HL-60 (cell line): ENCODE results near the gene R3HCC1L.

ENCODE experiments used
- DNase-seq, 2 experiments: peaks; one replicate each; pipeline ENCODE4 v3.0.0-alpha.2; 2010 to 2020; ENCODE audit warnings: low read depth in 1 of 2, low spot score in 1 of 2
- H3K27ac ChIP-seq: fragments of 250-450 bp; sonication (Bioruptor Pico); replicated peaks from 2 replicates; pipeline ENCODE4 v1.5.1; 2020; ENCODE audit warnings: mild to moderate bottlenecking, moderate library complexity
- H3K27me3 ChIP-seq: fragments of 250-450 bp; sonication (Bioruptor Pico); 2 replicates; pipeline ENCODE4 v1.5.1; 2021; ENCODE audit warnings: mild to moderate bottlenecking, moderate library complexity; ENCODE audit not compliant: insufficient read depth, poor library complexity, severe bottlenecking
- H3K4me3 ChIP-seq: replicated peaks from 2 replicates; pipeline ENCODE4 v1.5.1; 2011; ENCODE audit warnings: mild to moderate bottlenecking, control low read depth, low read length; ENCODE audit not compliant: insufficient read depth
- GABPA ChIP-seq: IDR thresholded peaks from 2 replicates; pipeline ENCODE4 v1.6.1; 2012; ENCODE audit warnings: low read depth
- POLR2AphosphoS5 ChIP-seq: IDR thresholded peaks from 2 replicates; pipeline ENCODE4 v1.6.1; 2012; ENCODE audit warnings: low read depth
- SPI1 ChIP-seq: IDR thresholded peaks from 2 replicates; pipeline ENCODE4 v1.6.1; 2012; ENCODE audit warnings: low read depth, mild to moderate bottlenecking, borderline replicate concordance
- TF ChIP-seq, protein P1 (sequence below): IDR thresholded peaks from 2 replicates; pipeline ENCODE4 v1.6.1; 2012; ENCODE audit warnings: low read depth; ENCODE audit not compliant: insufficient replicate concordance
- TF ChIP-seq, protein P2 (sequence below): IDR thresholded peaks from one replicate; pipeline ENCODE4 v1.5.1; 2011; ENCODE audit warnings: low read length, control low read depth, inconsistent platforms; ENCODE audit not compliant: insufficient read depth

The R3HCC1L gene

DNA sequence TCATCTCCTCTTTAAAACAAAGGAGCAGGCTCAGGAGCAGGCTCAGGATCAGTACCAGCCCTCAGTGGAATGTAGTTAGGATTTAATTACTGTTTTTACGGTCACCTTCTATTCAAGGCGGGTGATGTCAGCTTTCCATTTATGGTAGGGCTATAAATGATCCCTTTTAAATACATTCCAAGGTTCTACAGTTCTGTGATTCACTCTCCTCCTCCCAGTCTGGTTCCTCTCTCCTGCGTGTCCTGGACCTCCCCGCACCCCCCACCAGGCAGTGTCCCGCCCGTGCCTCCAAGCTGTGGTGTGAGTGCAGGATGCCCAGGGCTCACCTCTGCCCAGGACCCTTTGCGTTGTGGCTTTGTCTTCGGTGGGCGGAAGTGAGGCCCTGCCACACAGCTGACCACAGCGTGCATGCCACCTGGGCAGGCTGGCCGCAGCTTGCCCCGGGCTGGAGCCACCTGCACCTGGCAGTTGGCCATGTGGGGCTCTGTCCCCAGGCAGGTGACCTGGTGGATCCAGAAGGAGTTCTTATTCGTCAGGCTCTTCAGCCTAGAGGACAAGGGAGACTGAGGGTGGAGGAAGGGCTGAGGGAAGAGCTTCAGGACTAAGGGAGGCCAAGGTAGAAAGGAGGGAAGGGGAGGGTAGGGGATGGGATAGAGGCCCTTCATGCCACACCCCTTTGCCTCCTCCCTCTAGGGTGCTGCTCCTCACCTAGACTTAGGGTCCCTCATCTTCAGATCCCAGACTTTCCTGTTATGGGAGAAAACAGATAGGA lies 124.4 kb downstream of the R3HCC1L start:
- Histone ChIP-seq H3K27ac (no peak overlapping the region), H3K4me3 (no peak overlapping the region), H3K27me3 (no peaks in the 10 kb centered on the region)
- TF ChIP-seq, protein P1, sequence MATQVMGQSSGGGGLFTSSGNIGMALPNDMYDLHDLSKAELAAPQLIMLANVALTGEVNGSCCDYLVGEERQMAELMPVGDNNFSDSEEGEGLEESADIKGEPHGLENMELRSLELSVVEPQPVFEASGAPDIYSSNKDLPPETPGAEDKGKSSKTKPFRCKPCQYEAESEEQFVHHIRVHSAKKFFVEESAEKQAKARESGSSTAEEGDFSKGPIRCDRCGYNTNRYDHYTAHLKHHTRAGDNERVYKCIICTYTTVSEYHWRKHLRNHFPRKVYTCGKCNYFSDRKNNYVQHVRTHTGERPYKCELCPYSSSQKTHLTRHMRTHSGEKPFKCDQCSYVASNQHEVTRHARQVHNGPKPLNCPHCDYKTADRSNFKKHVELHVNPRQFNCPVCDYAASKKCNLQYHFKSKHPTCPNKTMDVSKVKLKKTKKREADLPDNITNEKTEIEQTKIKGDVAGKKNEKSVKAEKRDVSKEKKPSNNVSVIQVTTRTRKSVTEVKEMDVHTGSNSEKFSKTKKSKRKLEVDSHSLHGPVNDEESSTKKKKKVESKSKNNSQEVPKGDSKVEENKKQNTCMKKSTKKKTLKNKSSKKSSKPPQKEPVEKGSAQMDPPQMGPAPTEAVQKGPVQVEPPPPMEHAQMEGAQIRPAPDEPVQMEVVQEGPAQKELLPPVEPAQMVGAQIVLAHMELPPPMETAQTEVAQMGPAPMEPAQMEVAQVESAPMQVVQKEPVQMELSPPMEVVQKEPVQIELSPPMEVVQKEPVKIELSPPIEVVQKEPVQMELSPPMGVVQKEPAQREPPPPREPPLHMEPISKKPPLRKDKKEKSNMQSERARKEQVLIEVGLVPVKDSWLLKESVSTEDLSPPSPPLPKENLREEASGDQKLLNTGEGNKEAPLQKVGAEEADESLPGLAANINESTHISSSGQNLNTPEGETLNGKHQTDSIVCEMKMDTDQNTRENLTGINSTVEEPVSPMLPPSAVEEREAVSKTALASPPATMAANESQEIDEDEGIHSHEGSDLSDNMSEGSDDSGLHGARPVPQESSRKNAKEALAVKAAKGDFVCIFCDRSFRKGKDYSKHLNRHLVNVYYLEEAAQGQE = no peak
- no peak for TF ChIP-seq SPI1
- no peak for DNase-seq

DNA sequence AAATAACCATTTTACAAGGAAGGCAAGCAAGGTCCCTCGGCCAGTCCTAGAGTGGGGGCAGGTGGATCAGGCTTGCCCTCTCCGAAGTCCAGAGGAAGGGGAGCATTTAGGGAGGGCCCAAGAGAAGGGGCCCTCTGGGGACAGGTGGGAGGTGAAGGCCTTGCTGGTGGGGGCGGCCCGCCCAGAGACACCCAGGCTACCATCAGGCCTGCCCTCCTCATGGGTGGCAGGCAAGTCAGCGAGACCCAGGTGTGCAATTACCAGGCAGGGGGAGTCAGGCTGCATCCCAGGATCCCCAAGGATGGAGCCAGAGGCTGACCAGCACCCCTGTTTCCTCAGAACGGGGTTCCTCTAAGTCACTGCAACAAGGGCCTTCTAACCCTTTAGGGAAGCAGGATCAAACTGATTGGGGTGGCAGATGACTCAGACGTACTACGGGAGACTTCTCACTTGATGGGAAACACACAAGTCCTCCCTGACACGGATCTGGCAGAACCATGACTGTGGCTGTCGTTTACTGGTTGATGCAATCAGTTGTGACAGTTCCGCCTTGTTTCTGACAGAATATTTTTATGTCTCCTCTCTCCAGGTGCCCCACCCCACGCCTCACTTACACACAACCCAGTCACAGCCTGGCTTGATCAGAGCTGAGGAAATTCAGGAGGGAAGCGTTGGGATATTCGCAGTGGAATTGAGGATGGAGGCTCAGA lies 125.3 kb downstream of the R3HCC1L start:
- peak; percentile 92 to 93 for DNase-seq
- no peaks in the 10 kb centered on the region for H3K27me3 ChIP-seq
- H3K27ac ChIP-seq = peak overlapping the region; percentile 35
- TF ChIP-seq GABPA (no peak), SPI1 (peak; percentile 62; the same call in 1 of the 2 replicates)
- no peak overlapping the region for H3K4me3 ChIP-seq

DNA sequence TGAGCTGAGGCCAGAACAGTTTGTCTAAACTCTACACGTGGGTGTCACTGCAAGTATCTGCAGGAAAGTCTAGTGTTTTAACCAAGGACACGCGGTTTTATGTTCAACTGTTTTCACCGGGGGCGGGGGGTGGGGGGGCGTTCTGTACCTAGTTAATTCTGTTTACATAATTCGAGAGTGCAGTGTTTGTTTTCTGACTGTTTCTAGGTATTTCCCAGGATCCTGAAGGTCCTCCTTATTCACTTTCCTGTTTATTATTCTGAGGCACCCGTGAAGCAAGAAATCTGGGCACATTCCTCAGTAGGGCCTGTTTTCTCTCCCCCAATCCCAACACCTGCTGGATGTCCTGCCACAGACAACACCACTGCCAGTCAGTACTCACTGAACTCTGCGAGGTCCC lies 125.9 kb downstream of the R3HCC1L start:
- H3K27me3 ChIP-seq = no peaks in the 10 kb centered on the region
- TF ChIP-seq, protein P1 = no peak
- no peak for TF ChIP-seq POLR2AphosphoS5
- TF ChIP-seq, protein P2, sequence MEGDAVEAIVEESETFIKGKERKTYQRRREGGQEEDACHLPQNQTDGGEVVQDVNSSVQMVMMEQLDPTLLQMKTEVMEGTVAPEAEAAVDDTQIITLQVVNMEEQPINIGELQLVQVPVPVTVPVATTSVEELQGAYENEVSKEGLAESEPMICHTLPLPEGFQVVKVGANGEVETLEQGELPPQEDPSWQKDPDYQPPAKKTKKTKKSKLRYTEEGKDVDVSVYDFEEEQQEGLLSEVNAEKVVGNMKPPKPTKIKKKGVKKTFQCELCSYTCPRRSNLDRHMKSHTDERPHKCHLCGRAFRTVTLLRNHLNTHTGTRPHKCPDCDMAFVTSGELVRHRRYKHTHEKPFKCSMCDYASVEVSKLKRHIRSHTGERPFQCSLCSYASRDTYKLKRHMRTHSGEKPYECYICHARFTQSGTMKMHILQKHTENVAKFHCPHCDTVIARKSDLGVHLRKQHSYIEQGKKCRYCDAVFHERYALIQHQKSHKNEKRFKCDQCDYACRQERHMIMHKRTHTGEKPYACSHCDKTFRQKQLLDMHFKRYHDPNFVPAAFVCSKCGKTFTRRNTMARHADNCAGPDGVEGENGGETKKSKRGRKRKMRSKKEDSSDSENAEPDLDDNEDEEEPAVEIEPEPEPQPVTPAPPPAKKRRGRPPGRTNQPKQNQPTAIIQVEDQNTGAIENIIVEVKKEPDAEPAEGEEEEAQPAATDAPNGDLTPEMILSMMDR = no peak
- TF ChIP-seq SPI1 = no peak
- no peak for TF ChIP-seq GABPA
- DNase-seq = no peak
- peak overlapping the region; percentile 35 for H3K27ac ChIP-seq
- H3K4me3 ChIP-seq = no peak overlapping the region

DNA sequence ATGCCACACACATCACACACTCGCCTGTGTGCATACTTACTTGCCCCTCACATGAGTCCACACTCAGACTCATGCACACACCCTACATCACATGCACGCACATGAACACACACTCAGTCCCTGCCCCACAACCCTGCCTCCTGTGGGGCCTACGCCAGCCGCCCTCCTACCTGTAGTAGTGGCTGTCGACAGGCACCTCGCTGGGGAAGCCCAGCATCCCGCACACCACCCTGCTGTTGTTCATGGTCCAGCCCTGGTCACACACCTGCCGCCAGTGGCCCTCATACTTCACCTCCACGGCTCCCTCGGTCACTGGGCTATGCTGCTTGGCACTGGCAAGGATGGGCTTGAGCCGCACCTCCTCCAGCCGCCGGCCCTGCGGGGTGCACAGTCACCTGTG lies 126.3 kb downstream of the R3HCC1L start:
- no peaks in the 10 kb centered on the region for H3K27me3 ChIP-seq
- H3K4me3 ChIP-seq = no peak overlapping the region
- DNase-seq = no peak
- peak overlapping the region; percentile 35; the same call in 1 of the 2 replicates for H3K27ac ChIP-seq
- TF ChIP-seq, protein P1 = no peak
- TF ChIP-seq SPI1 (no peak), POLR2AphosphoS5 (no peak), GABPA (no peak)
- TF ChIP-seq, protein P2 = no peak
